ENCODE data around the gene C4orf50. TPM values are rescaled to one million over a fixed set of nuclear protein-coding genes. Genes with fewer than 3 reads are reported as not detected.

C4orf50 gene
- total RNA-seq, 1 donor from 2014 or later, result not detected

- DNase-seq (ENCODE audit: low read depth), result no peak
These were observed 25.4 kb downstream of the C4orf50 start for GRCh38 chr4:5992828-5993321.

DNA sequence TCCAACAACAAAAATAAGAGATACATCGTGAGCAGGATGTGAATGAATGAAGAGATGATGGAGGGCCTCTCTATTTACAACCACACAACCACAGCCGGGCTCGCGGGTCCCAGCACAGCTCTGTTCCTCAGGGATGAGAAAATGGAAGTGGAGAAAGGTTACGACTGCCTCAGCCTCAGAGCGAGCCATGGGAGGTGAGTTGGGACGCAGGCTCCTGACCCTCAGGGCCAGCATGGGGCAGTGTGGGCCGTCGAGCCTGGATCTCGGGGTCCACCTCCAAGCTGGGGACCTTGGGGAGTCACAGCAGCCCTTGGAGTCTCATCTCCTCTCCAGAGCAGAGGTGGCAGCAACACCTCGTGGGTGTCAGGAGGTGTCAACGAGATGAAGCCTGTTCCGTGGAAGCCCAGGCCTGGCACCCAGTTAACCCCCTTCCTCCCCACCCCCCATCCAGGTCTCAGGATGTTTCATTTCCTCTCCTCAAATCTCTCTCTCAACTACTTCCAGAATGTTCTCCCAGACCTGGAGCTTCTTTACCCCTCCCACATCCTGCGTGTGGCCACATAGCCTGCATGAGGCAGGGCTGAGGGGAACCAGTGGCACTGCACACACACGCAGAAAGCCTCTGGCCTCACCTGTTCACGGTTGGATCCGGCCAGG lies 25.9 kb downstream of the C4orf50 start:
- no peak for DNase-seq (ENCODE audit: low read depth)

GRCh38 chr4:5991405-5991804 lies 26.8 kb downstream of the C4orf50 start:
- DNase-seq (ENCODE audit: low read depth), result no peak

- DNase-seq (ENCODE audit: low read depth), result no peak
These were observed 27.6 kb downstream of the C4orf50 start for GRCh38 chr4:5990446-5991160.

DNA sequence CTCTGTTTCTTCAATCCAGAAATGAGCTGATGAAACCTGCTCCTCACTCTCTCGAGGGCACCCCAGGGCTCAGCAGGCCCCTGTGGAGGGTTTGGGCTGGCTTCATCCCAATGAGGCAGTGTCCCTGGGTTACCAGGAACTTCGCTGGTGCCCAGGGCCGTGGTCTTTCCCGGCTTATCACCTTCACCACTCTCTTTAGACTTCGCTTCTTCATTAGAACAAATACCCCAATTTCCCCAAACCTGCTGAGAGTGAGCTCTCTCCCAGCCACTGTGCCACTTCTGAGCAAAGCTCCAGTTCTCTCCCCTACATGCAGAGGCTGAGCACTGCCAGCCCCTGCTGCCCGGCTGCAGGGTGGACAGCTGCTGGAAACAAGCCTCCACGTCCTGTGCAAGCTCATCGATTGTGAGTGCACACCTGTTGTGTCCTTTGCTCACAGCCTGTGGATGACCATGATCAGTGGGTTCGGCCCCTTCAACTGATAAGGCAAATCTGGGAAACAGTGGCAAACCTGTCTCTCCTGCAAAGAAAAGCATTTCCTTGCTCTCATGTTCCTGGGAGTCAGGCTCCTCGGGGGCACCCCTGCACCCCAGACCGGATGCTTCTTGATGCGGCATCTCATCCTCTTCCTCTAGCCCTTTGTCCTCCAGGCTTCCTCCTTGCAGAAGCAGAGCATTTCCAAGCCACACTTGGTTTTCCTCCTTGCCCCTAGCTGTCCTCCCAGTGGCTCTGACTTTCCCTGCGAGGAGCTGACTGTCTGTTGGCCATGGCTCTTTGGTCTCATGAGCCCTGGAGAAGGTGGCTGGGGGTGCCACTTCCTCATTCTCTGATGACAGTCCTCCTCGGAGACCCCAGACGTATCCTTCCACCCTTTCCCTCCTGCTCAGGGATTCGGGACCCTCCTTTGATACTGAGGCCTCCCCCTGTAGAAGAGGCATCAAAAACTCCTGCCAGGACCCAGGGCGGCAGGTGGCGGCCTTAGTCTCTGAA lies 28.7 kb downstream of the C4orf50 start:
- no peak for DNase-seq (ENCODE audit: low read depth)

- DNase-seq (ENCODE audit: low read depth), result no peak
These were observed 30.0 kb downstream of the C4orf50 start for GRCh38 chr4:5988086-5988845.

DNA sequence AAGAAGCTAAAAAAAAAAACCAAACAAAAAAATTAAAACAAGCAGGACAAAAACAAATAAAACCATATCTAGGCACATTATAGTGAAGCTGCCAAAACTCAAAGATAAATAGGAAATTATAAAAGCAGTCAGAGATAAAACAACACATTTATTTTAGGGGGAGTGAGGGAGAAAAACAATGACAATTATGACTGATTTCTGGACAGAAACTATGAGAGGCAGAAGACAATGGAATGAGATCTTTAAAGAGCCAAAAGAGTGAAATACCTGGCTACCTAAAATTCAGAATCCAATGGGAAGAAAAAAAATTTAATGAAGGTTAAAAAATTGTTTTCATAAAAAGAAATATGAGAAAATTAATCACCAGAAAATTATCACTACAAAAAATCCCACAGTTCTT lies 33.4 kb downstream of the C4orf50 start:
- DNase-seq (ENCODE audit: low read depth), result no peak

GRCh38 chr4:5982156-5982973 lies 35.9 kb downstream of the C4orf50 start:
- DNase-seq (ENCODE audit: low read depth), result no peak

GRCh38 chr4:5980436-5981155 lies 37.6 kb downstream of the C4orf50 start:
- no peak for DNase-seq (ENCODE audit: low read depth)

DNA sequence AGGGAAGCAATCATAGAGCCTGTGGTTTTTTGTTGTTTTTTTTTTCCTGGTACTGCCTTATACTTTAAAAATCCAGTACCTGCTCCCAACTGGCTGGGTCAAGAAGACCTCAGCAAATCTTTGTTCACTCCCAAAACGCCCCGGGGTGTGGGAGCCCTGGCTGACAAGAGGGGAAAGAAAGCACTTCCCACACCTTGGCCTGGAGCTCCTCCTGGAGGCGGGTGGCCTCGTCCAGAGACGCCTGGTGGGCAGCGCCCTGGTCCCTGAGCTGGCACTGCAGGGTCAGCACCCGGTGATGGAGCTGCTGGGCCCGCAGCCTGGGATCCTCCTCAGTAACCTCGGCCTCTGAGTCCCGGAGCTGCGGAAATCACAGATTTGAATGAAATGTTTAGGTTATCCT lies 38.2 kb downstream of the C4orf50 start:
- no peak for DNase-seq (ENCODE audit: low read depth)

DNA sequence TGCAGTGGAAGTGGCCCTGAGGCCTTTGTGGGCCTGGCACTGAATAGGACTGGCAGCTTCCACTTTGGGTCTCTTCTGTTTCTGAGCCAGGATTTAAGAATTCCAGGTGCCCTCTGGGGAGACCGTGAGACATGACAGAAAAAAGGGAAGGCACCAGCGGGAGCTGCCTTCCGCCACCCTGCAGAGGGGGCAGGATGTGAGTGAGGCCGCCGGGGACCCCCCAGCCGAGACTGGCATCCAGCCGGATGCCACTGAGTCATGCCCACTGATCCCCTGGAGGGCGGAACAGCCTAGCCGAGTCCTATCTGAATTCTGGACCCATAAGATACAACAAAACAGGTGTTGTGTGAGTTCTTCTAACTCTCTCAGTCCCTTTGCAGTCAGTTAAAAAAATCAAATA lies 41.3 kb downstream of the C4orf50 start:
- DNase-seq (ENCODE audit: low read depth), result no peak

GRCh38 chr4:5976431-5976830 lies 41.8 kb downstream of the C4orf50 start:
- no peak for DNase-seq (ENCODE audit: low read depth)

DNA sequence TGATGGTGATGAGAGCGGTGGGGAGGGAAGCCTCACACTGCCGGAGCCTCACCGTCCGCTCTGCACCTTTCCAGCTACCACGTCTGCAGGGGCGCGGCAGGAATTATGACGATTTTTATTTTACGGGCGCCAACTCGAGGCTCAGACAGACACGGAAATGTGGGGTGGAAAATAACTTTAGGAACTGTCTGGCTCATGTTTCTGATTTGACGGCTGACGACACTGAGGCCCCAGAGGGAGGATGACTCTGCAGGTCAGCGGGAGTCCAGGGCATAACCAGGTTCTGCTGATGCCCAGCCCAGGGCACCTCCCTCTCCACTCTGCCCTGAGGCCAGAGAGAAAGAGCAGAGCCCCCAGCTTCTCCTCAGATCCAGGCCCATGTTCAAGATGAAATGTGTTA lies 43.9 kb downstream of the C4orf50 start:
- no peak for DNase-seq (ENCODE audit: low read depth)

GRCh38 chr4:5973486-5974220 lies 44.6 kb downstream of the C4orf50 start:
- DNase-seq (ENCODE audit: low read depth), result no peak

DNA sequence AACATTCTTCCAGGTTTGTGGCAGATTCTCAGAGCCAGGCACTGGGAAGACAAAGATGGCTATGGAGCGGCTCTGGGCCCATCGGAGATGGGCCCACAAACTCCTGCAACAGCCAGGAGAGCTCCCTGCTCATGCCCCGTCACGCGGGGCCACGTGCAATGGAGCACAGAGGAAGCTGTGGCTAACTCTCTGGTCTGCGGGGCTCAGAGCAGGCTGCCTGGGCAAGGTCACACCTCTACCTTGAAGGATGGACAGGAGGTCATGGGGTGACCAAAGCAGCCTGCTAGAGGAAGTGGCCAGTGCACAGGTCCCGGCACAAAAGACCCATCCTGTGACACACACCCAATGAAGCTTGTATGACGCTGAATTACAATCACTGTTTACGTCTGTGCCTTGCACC lies 45.2 kb downstream of the C4orf50 start:
- DNase-seq (ENCODE audit: low read depth), result no peak

DNA sequence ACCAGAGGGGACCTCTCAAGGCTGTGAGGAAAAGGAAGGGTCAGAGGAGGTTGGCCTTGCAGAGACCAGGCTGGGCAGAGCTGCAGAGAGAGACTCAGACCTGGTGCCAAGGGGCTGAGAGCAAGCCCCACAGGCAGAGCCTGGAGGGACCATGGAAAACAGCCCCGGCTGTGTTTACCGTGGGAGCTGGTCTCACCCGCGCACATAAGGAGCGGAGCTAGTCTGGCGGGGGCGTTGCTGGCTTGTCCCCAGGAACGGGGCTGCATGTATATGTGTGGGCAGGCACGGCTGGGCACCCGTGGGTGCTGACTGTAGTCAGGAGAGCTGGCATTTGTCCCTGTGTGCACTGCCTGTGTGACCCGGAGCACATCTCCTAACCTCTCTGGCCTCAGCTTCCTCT lies 45.7 kb downstream of the C4orf50 start:
- DNase-seq (ENCODE audit: low read depth), result no peak

DNA sequence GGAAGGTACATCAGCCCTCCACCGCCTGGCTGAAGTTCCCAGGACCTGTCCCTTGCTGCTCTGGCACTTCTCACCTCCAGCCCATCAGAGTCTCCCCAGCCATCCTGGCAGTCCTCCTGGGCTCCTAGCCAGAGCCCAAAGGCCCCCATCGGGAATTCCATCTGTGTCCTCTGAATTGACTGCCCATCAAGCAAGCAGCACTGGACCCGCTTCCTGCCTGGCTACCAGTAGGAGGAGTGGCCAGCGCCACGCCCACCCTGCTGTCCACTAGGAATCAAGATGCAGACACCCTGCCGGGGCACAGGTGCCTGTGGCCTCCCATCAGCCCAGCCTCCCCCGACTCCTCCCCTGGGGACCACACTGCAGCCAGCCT lies 47.2 kb downstream of the C4orf50 start:
- DNase-seq (ENCODE audit: low read depth), result no peak

GRCh38 chr4:5970381-5971077 lies 47.7 kb downstream of the C4orf50 start:
- no peak for DNase-seq (ENCODE audit: low read depth)

GRCh38 chr4:5969777-5970176 lies 48.5 kb downstream of the C4orf50 start:
- no peak for DNase-seq (ENCODE audit: low read depth)
